Left renal cortex interstitium (tissue), 4 donors: Measurements from ENCODE around the gene PPP1R3F. TPM values are rescaled to one million over a fixed set of nuclear protein-coding genes. Genes with fewer than 3 reads are reported as not detected.
"Not testable (repeated sequence)": the region's sequence is repeated elsewhere in the genome, so short reads cannot be mapped to it uniquely, and the experiment has no call there.

Source experiments
- DNase-seq, 4 donors: peaks; one replicate each; pipeline ENCODE4 v3.0.0-alpha.2; 2013; ENCODE audit warnings: low read depth in 4 of 4, low spot score in 2 of 4, missing footprints in 1 of 4
- polyA plus RNA-seq, 4 donors: library from polyadenylated mRNA; unstranded; fragments of 120-200 nt; gene quantifications; one replicate each; pipeline ENCODE4 v1.2.1, GENCODE V29; 2013; ENCODE audit not compliant: insufficient read length in 4 of 4

The PPP1R3F gene
- polyA plus RNA-seq, 4 donors: 6.1 to 10.5 (median 9.0) TPM

DNA sequence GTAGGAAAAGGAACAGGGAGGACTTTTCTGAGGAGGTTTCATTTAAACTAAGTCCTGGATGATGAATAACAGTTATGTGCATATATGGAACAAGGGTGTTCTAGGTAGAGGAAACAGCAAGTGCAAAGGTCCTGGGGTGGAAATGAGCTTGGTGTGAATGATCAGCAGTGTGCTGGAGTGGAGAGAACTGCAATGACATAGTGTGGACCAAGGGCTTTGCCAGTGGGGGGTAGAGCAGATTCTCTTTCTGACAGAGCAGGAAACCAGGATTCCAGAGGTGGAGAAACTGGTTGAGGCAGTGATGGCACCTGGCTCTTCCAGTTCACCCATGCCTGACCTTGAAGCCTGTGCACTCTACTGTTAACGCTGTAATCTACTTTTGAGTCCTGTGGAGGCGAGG, 1.7 kb downstream of the PPP1R3F start:
- no peak for DNase-seq

DNA sequence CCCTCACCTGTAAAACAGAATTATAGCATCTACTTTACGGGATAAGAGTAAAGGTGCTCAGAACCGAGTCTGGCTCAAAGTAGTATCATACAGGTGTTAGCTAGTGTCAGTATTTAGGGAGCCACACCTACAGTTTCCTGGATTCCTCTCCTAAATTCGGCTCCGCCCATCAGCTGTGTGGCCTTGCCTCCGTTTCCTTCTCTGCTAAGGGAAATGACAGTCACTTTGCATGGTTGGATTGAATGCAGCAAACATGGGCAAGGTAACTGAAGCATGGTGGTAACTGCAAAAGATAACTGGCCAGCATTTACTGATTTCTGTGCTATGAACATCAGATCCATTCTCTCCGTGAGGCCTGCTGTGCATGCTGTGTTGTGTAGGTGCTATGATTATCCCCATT, 2.8 kb downstream of the PPP1R3F start:
- no peak for DNase-seq

DNA sequence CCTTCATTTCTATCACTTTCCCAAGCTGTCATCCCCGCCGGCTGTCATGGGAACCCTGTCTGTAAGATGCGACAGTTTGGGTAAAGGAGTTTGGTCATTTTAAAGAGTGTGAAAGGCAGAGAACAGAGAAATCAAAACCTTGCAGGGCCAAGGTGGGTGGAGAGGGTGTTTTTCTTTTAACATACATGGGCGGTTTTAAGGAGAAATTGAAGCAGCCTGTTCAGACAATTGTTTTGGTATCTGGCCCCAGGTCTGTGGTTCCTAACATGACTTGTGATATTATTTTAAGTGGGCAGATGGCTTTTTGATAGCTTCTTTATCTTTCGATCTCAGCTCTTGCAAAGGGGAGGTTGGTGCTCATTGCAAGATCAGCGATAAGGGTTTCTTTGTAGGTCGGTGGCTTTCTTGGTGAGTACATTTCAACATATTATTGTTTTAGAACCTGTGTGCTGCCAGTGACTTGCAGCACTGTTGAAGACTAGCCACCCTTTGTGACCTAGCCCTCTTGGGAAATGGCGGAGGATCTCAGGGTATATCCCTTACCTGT, 3.7 kb downstream of the PPP1R3F start:
- no peak for DNase-seq

DNA sequence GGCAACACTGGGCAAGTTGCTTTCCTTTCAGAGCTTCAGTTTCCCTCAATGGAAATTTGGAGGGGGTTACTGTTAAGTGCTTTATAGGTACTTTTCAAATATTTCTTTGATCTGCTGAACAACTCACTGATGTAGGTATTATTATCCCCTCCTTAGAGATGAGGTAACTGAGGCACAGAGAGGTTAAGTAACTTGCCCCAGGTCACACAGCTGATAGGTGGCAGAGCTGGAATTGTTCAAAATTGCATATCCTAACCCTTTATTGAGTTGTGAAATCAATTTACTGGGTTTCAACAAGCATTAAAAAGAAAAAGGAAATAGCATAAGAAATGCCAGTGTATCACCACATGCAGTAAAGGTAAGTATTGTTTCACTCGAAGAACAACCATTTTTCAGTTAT, 6.6 kb downstream of the PPP1R3F start:
- no peak for DNase-seq

DNA sequence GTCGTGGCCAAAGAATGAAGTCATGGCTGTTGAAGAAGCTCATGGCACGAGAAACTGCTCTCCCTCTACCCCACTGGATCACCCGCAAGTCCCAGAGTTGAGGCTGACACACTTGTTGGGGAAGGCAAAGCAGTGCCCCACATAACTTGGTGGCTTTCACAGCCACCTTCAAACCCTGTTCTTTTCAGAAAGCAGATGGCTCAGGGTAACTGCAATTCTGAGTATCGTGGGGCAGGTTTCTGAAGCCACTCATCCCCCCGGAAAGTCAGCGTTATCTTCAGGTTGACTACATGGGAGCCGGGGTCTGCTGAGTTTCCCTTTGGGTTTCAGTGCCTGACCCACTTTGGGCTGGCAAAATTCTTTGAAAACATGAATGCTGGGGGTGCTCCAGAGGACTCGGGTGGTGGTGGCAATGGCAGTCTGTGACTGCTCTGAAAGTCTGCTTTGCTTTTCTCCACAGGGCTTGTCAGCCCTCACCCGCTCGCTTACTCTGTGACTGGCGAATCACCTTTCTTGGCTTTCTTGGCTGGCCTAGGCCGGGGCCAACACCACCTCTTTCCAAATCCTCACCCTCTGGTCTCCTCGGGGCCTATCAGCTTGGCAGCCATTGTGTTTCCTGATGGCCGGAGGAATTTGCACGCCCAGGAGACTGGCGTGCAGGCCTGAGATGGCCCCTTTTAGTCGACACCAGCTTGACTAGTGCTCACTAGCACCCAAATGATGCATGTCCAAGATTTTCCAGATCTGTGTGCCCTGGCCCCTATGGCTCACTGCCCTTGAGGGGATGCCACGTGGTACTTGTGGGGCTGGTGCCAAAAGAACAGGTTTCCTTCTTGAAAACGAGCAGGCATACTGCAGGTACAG, 7.3 kb downstream of the PPP1R3F start:
- no peak for DNase-seq

DNA sequence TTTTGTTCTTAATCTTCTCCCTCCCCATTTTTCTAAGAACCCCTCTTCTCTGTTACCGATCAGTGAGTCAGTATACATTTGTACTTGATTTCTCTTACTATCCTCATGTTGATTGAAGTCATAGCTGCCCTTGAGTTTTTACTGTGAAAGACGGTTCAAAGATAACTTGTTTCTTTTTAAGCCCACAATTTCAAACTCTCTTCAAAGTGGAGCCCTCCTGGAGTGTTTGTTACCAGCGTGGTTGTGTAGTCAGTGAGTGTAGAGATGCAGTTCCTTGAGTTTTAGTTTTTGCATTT, 7.9 kb downstream of the PPP1R3F start:
- DNase-seq: no peak

DNA sequence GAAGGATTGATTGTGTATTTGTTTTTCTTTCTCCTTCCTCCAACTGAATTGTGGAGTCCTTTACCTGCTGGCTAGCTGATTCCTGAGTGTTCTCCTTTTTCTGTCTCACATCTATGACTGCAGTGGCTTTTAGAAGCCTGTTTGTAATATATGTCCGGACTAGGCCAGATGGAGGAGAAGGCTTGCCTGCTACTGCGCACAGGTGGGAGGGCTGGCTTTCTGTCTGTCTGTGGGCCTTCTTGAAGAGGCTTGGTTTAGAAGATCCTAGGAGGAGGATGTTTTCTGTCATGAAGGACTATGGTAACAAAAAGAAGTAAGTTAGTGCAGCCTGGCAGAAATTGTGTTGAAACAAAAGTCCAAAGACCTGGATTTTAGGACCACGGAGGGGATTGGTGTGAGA, 8.5 kb downstream of the PPP1R3F start:
- no peak for DNase-seq

DNA sequence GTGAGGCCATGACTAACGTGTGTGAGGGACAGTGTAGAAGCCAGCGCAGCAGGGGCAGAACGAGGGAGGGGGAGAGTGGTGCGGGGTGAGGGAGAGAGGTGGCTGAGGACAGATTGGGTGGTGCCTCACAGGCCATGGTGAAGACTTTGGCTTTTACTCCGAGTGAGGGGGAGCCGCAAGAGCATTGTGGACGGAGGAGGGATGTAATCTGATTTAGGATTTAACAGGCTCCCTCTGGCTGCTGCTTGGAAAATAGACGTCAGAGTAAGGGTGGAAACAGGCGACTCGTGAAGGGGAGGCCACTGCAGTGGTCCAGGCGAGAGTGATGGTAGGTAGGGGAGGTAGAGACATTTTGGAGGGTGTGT, 13.0 kb downstream of the PPP1R3F start:
- no peak for DNase-seq

DNA sequence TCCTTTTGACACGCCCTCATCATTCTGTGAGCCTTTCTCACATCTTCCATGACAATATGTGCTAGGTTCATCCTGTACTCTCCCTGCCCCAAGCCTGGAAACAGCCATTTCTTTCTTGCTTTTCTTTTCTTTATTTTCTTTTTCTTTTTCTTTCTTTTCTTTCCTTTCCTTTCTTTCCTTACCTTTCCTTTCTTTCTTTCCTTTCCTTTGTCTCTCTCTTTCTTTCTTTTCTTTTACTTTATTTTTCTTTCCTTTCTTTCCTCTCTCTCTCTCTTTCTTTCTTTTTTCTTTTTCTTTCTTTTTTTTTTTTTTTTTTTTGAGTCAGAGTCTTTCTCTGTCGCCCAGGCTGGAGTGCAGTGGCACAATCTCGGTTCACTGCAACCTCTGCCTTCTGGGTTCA, 14.6 kb downstream of the PPP1R3F start:
- DNase-seq: no peak

DNA sequence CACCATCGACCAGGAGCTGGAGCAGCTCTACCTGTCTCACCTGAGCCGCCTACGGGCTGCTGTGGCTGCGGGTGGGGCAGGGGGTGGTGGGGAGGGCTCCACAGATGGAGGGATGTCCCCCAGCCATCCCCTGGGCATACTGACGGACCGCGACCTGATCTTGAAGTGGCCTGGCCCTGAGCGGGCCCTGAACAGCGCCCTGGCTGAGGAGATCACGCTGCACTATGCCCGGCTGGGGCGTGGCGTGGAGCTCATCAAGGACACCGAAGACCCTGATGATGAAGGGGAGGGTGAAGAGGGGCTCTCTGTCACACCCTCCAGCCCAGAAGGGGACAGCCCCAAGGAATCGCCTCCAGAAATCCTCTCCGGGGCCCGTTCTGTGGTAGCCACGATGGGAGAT, 16.5 kb downstream of the PPP1R3F start:
- no peak for DNase-seq

DNA sequence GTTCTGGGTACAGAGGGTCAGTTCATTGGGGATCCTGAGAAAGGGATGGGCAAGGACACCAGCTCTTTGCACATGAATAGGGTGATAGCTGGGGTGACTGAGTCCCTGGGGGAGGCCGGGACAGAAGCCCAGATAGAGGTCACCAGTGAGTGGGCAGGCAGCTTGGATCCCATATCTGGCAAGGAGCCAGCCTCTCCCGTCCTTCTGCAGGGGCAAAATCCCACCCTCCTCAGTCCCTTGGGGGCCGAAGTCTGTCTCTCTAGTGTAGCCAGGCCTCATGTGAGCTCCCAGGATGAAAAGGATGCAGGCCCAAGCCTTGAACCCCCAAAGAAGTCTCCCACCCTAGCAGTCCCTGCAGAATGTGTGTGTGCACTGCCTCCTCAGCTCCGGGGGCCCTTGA, 17.0 kb downstream of the PPP1R3F start:
- no peak for DNase-seq

DNA sequence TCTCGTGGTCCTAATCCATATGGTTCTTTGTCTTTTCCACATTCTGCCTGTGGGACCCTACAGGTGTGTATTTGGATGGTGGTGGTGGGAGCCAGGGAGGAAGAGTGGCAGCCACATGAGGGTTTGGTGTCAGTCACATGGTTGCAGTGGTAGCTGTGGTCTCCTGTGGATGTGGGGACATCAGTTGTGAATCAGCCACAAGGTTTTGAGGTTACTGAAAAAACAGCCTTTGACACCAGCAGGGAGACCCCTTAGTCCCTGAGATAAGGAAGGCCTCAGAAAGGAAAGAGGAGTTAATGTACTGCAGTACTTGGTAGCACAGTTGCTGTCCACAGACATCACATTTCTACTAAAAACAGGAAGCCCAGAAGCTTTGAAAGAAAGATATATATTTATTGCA, 18.1 kb downstream of the PPP1R3F start:
- DNase-seq: no peak

DNA sequence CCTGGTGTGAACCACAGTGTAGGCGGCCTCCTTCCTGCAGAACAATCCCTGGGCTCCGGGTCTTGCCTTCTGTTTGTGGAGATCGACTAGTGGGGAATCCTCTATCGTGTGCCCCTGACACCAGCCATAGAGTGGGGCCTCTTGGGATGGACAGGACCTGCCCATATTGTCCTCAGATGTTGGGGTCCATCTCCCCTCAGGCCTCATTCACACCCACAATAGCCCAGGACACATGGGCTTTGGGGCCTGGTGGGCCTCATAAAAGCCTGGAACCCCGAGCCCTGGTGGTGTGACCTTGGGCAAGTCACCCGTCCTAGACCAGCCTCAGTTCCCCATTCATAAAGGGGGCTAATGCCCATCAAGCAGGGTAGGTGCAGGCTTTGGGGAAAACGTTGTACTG, 20.6 kb downstream of the PPP1R3F start:
- DNase-seq: no peak

DNA sequence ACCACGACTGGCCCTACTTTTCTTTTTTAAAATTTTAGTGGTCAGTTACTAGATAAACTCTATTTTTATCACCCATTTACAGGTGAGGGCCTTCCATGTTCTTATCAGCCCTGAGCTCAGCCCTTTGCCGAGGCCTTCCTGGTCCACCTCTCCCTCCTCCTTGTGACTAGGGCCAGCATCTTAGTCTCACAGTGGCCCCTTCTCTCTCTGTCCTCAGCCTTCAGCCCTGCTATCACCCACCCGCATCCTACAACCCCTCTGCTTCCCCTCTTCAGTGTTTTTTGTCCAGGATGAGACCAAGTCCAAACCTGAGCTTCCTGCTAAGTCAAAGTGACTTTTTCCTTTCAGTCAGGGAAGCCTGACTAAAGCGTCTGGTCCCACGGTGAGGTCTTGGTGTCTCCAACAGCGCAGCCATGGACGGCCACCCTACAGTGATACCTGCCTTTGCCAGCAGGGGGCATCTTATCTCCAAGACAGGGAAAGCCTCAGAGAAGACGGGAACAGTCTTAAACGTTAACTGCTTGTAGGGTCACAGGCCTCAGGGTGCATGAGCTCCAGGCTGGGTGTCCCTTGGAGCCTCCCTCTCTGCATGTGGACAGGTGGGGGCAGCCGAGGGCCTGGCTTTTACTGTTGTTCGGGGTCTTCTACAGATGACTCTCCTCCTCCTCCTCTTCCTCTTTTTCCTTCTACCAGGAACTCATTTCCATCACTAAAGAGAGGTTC, 22.2 kb downstream of the PPP1R3F start:
- DNase-seq: no peak

DNA sequence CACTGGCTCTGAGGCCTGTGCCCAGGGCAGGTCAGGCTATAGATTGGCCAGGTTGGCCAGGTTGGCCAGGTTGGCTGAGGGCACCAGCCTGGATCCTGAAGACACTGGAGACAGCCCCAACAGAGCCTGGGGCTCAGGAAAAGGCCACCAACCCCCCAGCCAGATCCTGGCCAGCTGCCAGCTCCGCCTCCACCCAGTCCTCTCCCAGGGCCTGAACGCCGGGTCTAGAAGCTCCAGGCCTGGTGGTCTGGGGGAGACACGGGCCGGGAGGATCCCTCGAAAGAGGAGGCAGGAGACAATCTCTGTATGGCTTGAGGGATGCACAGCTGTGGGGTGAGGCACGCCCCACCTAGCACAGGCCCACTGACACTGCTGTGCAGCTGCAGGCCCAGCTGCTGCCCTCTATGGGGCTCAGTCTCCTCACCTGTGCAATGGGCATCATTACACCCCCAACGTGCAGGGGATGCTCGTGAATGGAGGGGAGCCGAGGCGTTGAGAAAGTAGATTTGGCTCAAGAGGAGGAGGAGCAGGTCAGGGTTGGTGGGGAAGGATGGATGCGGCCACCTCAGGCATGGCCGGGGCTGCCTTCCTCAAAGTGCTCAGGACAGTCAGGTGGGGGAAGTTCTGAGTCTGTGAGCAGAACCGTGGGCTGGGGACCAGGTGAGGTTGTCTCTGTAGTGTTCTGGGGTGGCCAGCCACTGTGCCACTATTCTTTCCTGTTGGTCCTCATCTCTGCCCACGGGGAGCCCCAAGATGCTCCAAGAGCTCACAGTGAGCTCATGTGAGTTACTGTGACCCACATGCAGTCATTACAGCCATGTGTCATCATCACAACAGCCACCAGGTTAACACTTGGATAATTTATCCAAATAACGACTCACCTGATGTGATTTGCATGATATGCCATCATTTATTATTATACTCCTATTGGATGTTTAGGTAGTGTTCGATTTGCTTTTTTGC, 23.1 kb downstream of the PPP1R3F start:
- DNase-seq: no peak

DNA sequence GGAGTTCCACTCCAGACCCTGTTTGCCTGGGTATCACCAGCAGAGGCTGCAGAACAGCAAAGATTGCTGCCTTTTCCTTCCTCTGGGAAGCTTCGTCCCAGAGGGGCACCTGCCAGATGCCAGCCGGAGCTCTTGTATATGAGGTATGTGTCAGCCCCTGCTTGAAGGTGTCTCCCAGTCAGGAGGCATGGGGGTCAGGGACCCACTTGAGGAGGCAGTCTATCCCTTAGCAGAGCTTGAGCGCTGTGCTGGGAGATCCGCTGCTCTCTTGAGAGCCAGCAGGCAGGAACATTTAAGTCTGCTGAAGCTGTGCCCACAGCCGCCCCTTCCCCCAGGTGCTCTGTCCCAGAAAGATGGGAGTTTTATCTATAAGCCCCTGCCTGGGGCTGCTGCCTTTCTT, 29.7 kb downstream of the PPP1R3F start:
- DNase-seq: not testable (repeated sequence)

DNA sequence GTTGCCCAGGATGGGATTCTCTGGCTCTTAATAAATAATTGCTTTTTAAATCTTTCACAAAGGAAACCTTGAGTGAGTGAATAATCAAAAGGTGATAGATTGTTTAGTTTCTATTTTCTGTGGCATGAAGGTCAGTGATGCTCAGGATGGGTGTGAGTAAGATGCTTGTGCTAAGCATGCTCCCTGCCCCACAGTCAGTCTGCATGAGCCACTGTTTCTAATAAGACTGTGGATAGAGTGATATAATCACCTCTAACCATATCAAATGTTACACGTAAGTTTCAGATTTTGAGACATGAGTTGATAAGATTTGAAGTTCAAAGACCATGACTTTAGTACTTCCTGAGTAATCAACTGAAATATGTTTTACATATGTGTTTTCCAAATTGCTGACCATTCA, 31.1 kb downstream of the PPP1R3F start:
- DNase-seq: no peak

DNA sequence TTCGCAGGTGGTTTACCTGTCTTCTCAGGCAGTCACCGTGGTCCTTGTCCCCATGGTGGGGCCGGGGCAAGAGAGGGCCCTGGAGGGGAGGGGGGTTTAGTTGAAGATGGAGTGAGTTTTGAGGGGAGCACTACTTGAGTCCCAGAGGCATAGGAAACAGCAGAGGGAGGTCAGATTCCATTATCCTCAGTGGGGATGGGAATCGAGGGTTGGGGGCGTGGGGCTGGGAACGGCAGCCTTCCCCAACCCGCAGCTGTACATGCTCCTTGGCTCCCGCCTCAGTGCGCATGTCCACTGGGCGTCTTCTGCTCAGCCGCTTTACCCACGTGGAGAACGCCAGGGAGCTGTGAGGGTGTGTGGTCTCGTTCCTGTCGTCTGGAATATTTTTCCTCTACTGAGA, 33.8 kb downstream of the PPP1R3F start, which contains the start of gene GAGE10:
Gene GAGE10, plus strand, starts transcription at position 301 of the 400 bp plus-strand sequence. CDS start 1,214 bp downstream, outside the sequence.
- no peak for DNase-seq

DNA sequence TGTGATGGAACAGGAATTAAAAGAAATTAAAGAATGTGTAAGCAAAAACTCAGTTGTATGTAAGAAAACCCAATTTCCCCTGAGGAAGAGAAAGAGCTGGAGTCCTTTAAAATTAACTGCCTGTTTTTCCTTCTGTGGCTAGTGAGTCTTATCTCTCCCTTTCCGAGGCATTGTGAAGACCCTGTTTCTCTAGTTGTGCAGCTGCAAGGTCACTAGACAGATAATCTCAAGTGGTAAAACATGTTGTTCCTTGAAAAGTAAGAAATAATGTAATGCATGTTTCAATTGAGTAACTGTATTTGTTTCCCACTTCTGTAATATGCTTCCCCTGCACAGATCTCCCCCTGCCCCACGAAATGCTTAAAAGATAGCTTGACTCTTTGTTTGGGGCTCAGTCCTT, 38.2 kb downstream of the PPP1R3F start:
- not testable (repeated sequence) for DNase-seq

DNA sequence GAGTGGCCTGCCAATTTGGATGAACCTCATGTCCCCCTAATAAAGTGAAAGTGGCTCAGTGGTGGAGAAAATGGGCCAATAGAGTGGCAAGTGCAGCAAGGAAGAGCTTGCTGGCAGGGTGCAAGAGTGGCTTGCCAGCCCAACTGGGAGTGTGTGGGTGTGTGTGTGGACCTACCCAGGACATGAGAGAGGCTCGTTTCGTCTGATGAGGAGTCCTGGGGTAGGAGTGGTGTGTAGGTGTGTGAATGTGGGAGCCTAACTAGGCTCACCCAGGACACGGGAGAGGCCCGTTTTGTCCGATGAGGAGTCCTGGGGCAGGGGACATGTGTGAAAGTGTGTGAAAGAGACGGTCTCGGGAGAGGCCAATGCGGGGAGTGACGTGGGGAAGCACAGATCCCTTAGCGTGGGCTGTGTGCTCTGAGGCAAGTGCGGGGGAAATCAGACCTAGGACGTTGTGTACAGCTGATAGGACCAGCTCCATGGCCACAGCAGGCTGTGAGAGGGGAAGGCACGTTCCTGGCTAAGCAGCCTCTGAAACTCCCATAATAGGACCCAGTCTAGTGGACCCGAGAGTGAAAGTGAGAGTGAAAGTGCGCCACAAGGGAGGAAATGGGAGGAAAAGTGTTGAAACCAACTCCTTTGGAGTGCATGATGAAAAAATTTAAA, 39.1 kb downstream of the PPP1R3F start:
- no peak for DNase-seq
